GM18517 (cell line): ENCODE measurements around the gene SPATA17.
A peak's percentile ranks its signal among the peaks of the same experiment; 100 is the strongest.
"Not testable (repeated sequence)": the region's sequence is repeated elsewhere in the genome, so short reads cannot be mapped to it uniquely, and the experiment has no call there.

Experiments
- ATAC-seq: cut with Tn5 transposase; IDR thresholded peaks from one replicate; pipeline ENCODE4 v1.9.1; 2021; ENCODE audit warnings: mild to moderate bottlenecking, moderate library complexity; ENCODE audit not compliant: unreplicated experiment

The SPATA17 gene, protein sequence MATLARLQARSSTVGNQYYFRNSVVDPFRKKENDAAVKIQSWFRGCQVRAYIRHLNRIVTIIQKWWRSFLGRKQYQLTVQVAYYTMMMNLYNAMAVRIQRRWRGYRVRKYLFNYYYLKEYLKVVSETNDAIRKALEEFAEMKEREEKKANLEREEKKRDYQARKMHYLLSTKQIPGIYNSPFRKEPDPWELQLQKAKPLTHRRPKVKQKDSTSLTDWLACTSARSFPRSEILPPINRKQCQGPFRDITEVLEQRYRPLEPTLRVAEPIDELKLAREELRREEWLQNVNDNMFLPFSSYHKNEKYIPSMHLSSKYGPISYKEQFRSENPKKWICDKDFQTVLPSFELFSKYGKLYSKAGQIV

DNA sequence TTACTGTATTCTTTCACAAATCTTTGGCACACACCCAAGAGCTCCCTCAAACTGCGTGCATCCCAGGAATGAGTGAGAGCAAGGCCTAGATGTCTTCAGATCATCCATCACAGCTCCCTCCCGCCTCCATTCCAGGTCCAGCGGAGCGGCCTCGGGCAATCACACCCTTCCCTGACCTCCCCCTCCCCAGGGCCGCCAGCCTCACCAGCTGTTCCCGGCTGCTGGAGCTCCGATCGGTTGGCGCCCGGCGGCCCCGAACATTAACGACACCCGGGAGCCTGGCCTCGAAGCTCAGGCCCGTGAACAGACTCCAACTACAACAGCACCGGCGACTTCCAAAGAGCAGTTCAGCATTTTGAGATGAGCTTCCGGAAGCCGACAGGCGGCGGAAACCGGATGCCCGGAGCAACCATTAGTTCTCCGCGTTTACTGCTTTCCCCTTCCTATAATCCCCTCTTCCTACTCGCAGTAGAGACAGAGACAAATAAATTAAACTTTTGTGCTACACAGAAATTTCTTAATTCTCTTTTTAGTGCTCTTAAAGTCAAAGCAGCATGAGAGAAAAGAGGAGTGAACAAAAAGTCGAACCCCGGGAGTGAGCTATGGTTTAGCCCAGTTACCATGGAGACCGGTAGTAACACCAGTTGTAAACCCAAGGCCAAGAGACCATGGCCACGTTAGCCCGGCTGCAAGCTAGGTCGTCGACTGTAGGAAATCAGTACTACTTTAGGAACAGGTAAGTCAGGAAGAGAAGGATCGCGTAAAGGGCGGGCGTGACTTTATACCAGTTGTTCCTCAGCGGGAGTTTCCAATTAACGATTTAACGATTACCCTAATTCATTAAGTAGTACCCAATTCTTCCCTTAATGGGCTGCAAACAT lies at the start of gene SPATA17, which contains the start of gene GPATCH2:
Gene SPATA17, plus strand, starts transcription at position 634 of the 881 bp plus-strand sequence. Its CDS starts 35 bp downstream, at position 669.
Gene GPATCH2, minus strand, starts transcription at position 380 of the 881 bp plus-strand sequence. Its CDS starts 119 bp downstream, at position 261.
- peak; percentile 98 for ATAC-seq

DNA sequence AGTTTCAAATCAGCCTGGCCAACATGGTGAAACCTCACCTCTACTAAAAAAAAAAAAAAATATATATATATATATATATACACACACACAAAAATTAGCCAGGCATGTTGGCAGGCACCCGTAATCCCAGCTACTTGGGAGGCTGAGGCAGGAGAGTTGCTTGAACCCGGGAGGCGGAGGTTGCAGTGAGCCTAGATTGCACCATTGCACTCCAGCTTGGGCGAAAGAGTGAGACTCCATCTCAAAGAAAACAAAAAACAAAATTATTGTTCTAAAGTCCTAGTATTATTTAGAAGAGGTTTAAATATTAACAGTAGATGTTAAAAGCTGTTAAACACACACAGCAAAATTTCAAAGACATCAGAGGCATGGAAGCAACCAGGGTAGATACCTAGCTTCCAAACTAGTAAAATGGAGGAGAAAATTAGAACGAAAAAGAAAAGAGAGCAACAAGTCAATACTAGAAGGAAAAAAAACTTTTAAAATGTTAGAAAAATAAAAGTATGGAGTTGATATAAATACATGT lies 46.8 kb upstream of the SPATA17 start:
- not testable (repeated sequence) for ATAC-seq

GRCh38 chr1:217585577-217585976 lies 45.6 kb upstream of the SPATA17 start:
- no peak for ATAC-seq

DNA sequence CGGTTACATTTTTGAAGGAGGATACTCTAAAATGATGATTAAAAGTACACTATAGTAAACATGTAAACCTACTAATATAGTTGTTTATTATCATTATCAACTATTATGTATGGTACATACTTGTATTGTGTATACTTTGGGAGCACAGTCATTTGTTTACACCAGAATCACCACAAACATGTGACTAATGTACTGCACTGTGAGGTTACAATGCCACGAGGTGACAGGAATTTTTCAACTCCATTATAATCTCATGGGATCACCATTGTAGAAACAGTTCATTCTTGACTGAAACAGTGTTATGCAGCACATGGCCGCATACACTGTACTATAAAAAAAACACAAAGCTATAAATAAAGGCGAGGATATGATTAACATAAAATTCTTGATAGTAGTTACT lies 44.6 kb upstream of the SPATA17 start:
- ATAC-seq: no peak

- ATAC-seq: no peak
Measured at GRCh38 chr1:217590598-217590997, 40.5 kb upstream of the SPATA17 start.

DNA sequence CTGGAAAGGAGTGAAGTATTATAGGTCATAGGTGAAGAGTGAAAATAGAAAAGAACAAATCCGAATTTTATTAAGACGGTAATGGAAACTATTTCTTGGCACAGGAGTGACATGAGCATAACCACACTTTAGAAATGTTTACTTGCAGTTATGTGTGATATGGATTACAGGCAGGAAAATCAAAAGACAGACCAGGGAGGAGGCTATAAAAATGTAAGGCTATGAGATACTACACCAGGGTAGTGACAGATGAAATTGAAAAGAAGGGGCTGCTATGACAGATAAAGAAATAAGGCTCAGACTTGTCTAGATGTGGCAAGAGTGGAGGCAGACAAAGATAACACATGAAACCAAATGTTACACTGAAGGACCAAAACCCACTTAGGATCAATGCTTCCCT lies 32.0 kb upstream of the SPATA17 start:
- no peak for ATAC-seq

- no peak for ATAC-seq
Measured at GRCh38 chr1:217602380-217602779, 28.8 kb upstream of the SPATA17 start.

DNA sequence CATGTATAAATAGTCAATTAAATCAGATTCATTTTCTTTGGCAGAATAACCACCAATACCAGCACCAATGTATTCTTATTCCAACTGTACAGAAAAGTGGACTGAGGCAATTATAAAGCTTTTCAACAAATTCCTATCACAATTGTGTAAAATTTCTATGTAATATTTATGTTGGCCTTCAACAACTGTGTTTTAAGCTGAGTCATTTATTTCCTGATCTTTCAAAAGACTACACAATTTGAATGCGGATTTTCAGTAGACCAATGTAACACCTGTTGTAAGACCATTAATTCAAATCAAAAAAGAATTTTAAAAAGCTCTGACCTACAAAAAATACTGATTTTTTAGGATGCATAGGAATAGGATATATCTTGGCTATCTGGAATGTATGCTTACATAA lies 25.8 kb upstream of the SPATA17 start:
- ATAC-seq: no peak

DNA sequence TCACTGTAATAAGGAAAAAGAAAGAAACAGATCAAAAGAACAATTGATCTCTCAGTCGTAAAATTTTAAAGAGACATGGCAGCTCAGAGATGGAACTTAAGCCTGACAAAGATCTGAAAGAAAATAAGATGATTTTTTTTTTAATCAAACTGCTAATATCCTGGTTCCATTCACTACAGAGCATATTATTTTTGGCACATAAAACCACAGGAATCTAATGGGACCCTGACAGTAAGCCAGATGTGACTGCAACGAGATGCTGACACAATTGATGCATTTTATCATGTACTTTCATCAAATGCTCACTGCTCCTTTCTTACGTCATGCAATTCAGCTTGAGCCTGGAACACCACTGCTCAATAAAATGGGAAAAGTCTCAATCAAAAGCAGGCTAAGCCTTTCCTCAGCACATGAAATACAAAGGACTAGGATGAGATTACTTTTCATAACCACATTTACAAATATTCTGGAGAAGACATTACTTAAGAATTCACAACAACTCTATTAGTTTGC lies 16.9 kb upstream of the SPATA17 start:
- no peak for ATAC-seq

DNA sequence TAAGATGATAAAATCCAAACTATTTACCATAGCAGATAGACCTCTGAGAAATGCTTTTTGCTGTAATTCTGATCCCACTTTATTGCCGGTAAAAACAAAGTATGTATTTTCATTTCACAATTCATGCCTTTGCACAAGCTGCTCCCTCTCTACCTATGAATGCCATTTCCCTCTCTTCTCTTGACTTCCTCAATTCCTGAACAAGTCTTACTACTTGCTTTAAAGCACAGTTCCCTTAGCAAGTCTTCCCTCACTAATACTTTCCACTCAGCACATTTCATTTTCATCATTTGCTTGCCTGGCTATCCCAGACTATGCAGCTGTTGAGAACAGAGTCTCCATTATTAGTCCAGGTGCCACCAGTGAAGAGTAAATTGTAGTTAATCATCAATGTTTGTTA lies 14.0 kb upstream of the SPATA17 start:
- no peak for ATAC-seq

DNA sequence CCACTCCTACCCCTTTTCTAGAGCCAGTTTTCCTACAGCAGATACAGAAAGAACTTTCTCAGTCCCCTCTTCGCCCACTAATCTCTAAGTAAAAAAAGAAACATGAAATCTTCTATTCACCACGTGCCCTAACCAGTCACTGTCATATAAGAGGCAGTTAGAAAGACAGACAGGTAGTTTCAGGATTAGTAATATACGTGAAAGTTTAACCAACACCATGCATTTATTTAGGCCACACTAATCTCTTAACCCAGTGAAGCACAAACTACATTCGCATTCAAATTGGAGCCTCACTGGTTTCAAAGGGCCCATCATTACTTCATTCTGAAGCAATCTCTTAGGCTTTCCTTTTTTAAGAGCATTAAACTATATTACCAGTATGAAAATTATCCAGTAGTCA lies 10.3 kb upstream of the SPATA17 start:
- peak; percentile 100 for ATAC-seq

- no peak for ATAC-seq
Measured at GRCh38 chr1:217622042-217622441, 9.1 kb upstream of the SPATA17 start.

DNA sequence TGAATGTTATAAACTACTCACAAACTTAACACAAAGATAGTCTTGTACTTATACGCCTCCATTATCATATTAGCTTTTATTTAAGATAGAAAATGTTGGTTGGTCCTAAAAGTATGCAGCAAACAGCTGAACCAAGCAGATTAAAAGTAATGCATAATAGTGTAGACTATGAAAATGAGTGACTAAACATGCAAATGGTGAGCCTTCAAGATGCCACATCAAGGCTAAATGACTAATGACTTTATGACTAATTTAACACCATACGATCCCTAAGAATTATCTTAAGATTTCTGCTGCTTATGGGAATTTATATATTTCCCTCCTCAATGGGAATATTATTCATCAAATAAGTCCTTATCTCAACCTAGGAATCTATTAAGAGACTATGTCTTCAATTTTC lies 4.8 kb upstream of the SPATA17 start:
- ATAC-seq: no peak

GRCh38 chr1:217627431-217627830 lies 3.7 kb upstream of the SPATA17 start:
- no peak for ATAC-seq

DNA sequence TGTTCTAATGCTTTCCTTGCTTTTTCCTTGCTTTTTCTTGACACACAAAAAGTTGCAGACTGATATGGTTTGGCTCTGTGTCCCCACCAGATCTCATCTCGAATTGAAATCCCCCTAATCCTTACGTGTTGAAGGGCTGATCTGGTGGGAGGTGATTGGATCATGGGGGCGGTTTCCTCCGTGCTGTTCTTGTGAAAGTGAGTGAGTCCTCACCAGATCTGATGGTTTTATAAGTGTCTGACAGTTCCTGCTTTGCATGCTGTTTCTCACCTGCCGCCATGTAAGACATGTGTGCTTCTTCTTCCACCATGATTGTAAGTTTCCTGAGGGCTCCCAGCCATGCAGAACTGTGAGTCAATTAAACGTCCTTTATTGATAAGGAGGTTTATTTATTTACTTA lies 11.3 kb downstream of the SPATA17 start:
- ATAC-seq: no peak

DNA sequence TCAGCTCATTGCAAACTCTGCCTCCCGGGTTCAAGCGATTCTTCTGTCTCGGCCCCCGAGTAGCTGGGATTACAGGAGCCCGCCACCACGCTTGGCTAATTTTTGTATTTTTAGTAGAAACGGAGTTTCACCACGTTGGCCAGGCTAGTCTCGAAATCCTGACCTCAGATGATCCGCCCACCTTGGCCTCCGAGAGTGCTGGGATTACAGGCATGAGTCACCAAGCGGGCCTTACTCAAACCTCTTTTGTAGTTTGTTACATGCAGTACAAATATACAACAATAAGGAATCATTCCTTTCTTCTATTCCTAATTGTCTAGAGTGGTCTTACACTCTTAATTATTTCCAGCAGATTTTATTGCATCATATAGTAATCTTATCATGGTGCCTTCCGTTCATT lies 16.6 kb downstream of the SPATA17 start:
- ATAC-seq: no peak

DNA sequence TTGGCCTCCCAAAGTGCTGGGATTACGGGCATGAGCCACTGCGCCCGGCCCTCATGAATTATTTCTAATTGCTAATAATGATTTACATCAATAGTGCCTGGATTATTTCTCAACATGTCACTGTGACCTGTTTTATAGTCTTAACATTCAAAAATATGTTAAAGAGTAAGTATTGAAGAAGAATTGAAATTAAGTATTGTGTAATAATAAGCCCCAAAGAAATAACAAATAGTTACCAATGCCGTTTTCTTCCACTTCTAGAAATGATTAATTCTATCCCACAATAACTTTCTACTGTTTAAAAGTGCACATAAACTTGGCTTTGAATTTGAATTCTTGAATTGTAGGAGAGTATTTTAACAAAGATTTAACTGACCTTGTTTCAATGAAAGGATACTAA lies 19.5 kb downstream of the SPATA17 start:
- ATAC-seq: no peak

- ATAC-seq: no peak
Measured at GRCh38 chr1:217660353-217661062, 29.4 kb downstream of the SPATA17 start.

DNA sequence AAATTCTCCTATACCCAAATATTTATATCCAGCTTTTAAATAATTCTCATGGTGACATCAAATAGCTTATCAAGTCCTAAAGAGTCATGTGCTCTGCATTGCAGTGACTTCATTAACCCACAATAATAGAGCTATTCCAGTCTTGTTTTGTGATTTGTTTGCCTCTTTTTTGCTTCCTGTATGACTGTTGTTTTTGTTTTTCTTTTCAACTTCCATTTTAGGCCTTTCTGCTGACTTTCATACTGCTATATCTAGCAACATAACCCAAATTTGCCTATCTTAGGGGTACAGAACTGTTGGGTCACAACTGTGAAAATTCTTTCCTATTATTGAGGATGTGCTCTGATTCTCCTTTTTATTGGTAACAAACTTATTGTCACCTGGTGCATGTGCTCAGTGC lies 30.3 kb downstream of the SPATA17 start:
- peak; percentile 47 for ATAC-seq

GRCh38 chr1:217668351-217668940 lies 37.3 kb downstream of the SPATA17 start:
- no peak for ATAC-seq
